GM21723 (cell line): ENCODE results near the gene CASP5.
"Not testable (repeated sequence)": the region's sequence is repeated elsewhere in the genome, so short reads cannot be mapped to it uniquely, and the experiment has no call there.

Experiments used
- ATAC-seq: cut with Tn5 transposase; IDR thresholded peaks from one replicate; pipeline ENCODE4 v1.9.1; 2021; ENCODE audit warnings: mild to moderate bottlenecking, moderate library complexity; ENCODE audit not compliant: unreplicated experiment

CASP5 gene

GRCh38 chr11:105034388-105034787 is 11.4 kb upstream of the CASP5 start:
- ATAC-seq = peak; percentile 4

DNA sequence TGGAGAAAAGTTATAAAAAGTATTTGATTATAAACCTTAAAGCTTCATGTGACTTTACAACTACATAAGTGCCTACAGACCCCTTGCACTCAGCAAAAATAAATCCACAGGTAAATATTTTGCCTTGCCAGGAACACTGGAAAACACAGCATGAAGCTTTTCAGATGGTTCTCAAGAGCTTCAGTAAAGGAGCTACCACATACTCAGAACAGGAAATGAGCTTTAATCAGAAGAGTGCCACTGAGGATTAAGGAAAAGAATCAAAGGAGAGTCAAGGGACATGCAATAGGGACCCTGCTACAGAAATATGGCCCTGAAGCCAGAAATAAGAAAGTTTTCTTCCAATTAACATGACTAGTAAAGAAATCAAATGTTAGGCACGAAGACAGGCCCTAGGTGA is 10.8 kb upstream of the CASP5 start:
- ATAC-seq = no peak

DNA sequence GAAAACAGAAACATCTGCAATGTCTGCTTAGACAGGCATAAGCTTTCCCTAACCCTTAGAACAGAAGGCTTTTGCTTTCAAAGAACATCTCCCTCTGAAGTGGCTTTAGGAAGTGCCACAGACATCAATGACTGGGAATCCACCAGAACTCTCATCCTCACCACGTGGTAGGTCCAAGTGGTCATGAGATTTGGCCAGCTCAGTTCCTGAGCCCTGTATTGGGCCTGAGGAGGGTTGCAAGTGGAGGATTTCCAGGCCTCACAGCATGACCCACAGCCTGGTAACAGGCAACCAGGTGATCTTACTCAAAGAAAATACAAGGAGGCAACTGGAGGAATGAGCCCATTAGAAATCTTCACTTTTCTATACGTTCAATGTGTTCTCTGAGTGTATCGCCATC is 10.4 kb upstream of the CASP5 start:
- no peak for ATAC-seq

GRCh38 chr11:105032495-105032894 is 9.5 kb upstream of the CASP5 start:
- ATAC-seq = no peak

- no peak for ATAC-seq
Measured at GRCh38 chr11:105027678-105028077, 4.7 kb upstream of the CASP5 start.

DNA sequence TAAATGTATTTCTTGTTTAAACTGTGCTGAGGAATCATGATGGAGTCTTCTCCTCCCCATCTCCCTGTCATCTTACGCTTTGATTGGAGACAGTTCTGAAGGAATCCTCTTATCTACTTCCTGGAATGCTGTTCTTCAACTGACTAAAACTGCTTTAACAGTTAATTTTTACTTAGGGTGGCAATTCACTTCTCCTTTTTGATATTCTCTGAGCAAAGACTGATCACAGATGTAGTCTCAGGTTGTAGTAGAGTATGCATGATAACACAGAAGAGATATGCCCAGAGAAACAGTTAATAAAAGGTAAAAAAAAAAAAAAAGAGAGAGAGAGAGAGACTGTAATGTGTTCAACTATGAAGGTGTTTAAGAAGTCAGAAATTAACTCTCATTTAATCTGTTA is 1.4 kb upstream of the CASP5 start:
- ATAC-seq = no peak

GRCh38 chr11:105022527-105022926 is 441 bp downstream of the CASP5 start:
- ATAC-seq = no peak

DNA sequence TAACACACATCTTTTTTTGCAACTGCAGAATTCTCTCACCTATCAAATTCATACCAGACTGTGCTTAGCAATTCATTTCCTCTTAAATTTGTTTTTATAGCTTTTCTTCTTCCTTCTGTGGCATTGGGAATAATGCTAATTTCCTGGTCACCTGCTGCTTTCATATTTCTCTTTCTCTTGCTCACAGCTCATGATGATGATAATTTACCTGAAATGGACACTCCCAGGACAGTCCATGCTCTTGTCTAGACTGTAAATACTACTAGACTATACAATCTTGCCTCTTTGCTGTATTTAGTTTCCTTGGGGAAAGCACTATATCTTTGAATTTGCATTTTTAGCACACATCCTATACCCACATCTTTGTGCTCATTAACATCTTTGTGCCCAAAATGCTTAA is 15.5 kb downstream of the CASP5 start:
- ATAC-seq = no peak

- no peak for ATAC-seq
Measured at GRCh38 chr11:105005451-105005845, 17.5 kb downstream of the CASP5 start.

- no peak for ATAC-seq
Measured at GRCh38 chr11:105004021-105004420, 18.9 kb downstream of the CASP5 start.

DNA sequence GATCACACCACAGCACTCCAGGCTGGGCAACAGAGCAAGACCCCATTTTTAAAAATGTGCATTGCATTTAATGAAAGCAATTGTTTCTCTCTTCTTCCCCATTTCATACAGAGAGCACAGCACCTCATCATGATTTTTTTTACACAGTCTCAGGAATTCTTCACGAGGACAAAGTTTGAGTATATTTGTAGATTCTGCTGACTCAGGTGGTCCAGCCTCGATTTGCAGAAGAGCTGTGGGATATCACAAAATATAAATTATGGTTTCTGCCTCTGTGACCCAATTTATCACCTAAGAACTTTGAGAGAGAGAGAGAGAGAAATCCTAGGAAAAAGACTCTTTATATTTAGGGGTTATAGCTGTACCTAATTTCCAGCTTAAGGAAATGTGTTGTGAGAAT is 19.8 kb downstream of the CASP5 start:
- no peak for ATAC-seq

GRCh38 chr11:105000797-105001196 is 22.2 kb downstream of the CASP5 start:
- peak; percentile 92 for ATAC-seq

GRCh38 chr11:105000167-105000566 is 22.8 kb downstream of the CASP5 start:
- no peak for ATAC-seq

DNA sequence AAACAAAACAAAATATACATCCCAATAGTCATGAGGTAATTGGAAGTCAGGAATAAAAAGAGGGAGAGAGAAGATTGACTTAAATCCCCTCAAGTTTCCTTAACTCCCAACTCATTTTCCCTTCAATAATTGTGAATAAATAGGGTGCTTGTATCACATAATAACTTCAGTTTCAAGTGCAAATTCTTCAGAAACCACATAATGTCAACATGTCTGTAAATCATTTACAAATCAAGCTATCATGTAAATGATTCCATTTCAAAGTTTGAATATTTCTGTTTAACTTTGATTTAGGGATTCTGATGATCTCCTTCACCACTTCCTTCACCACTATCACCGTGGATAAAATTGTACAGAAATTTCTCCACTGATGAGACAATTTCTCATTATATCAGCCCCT is 23.2 kb downstream of the CASP5 start:
- ATAC-seq = no peak

DNA sequence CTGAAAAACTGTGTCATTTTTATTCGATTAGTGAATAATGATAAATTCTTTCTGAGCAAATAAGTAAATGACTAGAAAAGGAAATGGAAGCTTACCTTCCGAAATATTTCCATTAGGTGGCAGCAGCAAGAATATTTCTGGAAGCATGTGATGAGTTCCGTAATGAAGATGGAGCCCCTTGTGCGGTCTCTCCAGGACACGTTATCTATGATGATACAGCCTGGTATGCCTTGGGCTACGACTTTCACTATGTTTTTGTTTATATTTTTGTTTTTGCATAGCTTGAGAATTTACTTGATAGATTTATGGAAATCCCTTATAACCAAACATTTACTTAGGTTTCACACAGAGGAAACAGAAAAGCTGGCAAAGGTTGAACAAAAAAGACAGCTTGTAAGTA is 25.7 kb downstream of the CASP5 start:
- no peak for ATAC-seq

DNA sequence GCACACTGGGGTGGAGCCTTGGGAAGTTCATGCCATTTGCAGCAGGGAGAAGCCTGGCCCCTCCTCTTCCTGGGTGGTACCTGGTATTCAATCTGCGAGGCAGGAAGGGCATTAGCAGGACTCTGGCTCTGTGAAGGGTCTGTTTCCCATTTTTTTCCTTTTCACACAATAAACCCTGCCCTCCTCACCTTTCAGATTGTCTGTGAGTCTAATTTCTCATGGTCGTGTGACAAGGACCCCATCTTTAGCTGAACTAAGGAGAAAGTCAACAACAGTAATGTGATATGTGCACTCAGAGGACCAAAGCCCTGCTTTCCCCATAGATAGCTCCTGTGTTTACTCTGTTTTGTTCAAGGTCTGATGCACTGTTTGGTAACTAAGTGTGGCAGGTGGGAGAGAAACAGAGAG is 28.0 kb downstream of the CASP5 start:
- no peak for ATAC-seq

DNA sequence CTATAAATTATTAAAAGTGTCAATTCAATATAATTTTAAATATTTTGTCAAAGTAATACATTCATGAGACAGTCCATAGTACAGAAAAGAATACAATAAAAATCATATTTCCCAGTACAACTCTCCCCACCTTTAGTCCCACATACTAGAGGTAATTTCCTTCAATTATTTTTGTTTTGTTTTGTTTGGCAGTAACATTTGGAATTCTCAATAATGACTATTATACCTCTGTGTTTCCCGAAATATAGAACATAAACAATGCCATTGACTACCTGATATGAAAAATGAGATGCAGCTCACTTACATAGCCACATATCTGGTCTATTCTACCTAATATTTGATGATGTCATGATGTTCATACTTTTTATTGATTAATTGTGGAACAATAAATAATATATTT is 30.2 kb downstream of the CASP5 start:
- no peak for ATAC-seq

DNA sequence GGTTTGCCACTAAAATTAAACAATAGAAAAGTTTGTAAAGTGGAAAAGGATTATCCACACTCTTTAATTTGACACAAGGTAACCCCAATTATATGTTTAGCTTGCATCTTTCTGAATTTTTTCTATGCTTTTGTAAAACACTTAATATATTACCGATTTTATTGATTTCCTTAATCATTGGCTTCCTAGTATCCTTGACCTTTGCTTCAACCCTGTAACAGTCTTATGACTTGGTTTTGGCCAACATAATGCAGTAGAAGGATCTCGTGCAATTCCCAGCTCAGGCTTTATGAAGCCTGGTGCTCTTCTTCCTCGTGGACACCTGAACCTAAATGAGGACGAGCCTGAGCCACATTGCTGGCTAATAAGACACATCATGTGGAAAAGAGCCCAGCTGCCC is 31.0 kb downstream of the CASP5 start:
- no peak for ATAC-seq

GRCh38 chr11:104984808-104985207 is 38.2 kb downstream of the CASP5 start:
- ATAC-seq = no peak

DNA sequence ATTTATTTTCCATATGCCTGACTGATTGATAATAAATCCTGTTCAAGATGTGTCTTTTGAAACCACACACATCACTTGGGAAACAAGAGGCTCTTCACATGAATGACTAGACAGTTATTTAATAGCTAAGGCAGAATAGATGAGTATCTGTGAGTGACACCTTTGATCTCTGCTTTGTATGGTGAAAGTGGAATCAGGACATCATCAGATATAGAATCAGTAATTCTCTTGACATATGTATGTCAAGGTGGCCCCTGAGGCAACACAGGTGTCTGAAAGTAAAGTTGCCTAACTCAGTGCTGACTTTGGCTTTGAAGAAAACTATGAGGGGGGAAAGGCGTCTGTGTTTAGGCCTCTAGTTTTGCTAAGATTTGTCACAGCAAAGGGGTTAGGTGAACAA is 43.1 kb downstream of the CASP5 start:
- ATAC-seq = no peak

DNA sequence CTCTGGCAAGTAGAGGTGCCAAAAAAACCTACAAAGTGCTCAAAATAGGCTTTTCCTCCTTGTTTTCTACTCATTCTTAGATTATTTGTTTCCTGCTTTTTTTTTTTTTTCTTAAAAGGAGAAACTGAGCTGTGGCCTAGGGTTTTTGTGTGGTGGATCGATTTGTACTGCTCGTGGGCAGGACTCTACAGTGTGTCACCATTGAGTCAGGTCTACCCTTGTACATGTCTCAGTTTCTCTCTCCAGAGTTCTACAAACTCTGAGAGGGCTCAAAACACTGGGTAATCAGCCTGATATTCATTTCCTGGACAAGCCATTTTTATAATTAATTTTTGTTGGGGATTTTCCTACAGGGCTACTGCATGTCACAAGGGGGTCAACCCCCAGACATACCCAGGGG is 49.4 kb downstream of the CASP5 start:
- ATAC-seq = no peak

DNA sequence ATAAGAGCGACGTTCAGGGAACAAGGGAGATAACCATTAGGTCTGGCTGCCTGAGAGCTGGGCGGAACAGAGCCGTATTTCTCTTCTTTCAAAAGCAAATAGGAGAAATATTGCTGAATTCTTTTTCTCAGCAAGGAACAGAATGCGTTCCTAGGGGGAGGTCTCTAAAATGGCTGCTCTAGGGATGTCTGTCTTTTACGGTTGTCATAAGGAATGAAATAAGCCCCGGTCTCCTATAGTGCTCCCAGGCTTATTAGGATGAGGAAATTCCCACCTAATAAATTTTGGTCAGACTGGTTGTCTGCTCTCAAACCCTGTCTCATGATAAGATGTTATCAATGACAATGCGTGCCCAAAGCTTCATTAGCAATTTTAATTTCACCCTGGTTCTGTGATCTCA is 50.0 kb downstream of the CASP5 start:
- ATAC-seq = not testable (repeated sequence)

DNA sequence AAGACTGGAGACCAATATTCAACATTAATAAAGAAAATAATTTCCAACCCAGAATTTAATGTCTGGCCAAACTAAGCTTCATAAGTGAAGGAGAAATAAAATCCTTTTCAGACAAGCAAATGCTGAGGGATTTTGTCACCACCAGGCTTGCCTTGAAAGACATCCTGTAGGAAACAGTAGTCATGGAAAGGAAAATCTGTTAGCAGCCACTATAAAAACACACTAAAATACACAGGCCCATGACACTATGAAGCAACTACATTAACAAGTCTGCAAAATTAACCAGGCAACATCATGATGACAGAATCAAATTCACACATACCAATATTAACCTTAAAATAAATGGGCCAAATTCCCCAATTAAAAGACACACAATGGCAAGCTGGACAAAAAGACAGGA is 52.2 kb downstream of the CASP5 start:
- ATAC-seq = no peak
